Activated T-cell treated with anti-CD3 and anti-CD28 coated beads for 24 hours (primary cell): ENCODE measurements around the gene ACOT4.
A peak's percentile ranks its signal among the peaks of the same experiment; 100 is the strongest.
"Not testable (repeated sequence)": the region's sequence is repeated elsewhere in the genome, so short reads cannot be mapped to it uniquely, and the experiment has no call there.

ENCODE experiments used
- DNase-seq: peaks from one replicate; pipeline ENCODE4 v3.0.0-alpha.2; 2020; ENCODE audit warnings: low read depth

The ACOT4 gene, protein sequence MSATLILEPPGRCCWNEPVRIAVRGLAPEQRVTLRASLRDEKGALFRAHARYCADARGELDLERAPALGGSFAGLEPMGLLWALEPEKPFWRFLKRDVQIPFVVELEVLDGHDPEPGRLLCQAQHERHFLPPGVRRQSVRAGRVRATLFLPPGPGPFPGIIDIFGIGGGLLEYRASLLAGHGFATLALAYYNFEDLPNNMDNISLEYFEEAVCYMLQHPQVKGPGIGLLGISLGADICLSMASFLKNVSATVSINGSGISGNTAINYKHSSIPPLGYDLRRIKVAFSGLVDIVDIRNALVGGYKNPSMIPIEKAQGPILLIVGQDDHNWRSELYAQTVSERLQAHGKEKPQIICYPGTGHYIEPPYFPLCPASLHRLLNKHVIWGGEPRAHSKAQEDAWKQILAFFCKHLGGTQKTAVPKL

GRCh38 chr14:73591690-73592449 is at the start of gene ACOT4:
TSS of gene ACOT4 (plus strand) at chr14:73591873. CDS start at chr14:73591960, 87 bp downstream.
- DNase-seq: peak; percentile 39

- DNase-seq: not testable (repeated sequence)
These were observed 48.7 kb upstream of the ACOT4 start for GRCh38 chr14:73542961-73543360.

DNA sequence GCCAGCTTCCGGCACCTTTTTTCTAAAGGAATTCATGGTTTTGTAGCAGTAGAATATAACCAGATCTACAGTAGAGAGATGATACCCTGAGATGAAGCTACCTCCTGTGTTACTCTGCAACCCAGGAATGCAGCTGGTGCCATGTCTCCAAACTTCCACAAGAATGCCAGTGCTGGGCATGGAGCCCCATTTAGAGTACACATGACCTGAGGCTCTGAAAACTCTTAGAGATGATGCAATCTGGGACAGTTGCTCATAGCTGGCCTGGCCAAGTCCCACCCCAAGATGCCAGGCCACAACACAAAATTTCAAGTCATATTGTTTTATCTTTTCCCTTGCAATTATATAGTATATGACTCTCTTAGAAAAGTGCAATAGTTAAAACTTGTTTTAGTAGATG is 46.3 kb upstream of the ACOT4 start:
- DNase-seq: not testable (repeated sequence)

GRCh38 chr14:73549097-73549496 is 42.6 kb upstream of the ACOT4 start:
- DNase-seq: not testable (repeated sequence)

GRCh38 chr14:73549889-73550524 is 41.7 kb upstream of the ACOT4 start:
- DNase-seq: not testable (repeated sequence)

DNA sequence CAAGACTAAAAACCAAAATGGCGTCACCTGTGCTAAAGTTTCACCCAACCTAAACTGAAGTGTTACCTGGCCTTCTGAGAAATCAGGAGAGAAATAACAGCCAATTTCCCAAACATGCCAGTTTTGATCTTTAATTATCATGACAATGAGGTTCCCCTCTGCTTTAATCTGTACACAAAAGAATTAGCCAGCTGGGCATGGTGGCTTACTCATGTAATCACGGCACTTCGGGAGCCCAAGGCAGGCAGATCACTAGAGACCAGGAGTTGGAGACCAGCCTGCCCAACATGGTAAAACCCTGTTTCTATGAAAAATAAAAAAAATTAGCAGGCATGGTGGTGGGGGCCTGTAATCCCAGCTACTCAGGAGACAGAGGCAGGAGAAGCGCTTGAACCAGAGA is 37.8 kb upstream of the ACOT4 start:
- DNase-seq: no peak

DNA sequence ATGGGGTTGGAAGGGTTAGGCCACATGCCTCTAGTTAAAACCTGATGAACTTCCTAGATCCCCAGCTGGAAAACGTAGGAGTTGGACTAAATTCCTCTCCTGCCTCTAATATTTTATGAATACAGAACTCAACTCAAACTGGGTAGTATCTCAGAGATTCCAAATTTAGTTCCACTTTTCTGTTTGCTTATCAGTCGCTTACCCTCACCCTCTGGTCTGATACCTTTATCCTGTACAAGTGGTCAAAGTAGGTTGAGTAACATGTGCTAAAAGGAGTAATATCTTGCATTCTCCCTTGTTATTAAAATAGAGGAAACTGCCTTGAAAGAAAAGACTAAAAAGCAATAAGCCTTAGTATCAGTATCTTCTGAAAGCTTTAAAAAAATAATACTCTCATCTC is 34.5 kb upstream of the ACOT4 start:
- not testable (repeated sequence) for DNase-seq

DNA sequence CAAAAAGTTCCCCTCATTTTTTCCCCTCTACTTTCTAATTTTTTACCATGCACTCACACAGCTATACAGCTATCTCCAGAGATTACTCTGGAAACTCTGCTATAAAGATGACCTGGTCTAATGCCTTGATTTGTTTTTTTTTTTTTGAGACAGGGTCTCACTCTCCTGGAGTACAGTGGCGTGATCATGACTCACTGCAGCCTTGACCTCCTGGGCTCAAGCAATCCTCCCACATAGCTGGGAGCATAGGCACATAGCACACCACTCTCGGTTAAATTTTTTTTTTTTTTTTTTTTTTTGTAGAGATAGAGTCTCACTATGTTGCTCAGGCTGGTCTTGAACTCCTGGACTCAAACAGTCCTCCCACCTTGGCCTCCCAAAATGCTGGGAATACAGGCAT is 33.4 kb upstream of the ACOT4 start:
- not testable (repeated sequence) for DNase-seq

DNA sequence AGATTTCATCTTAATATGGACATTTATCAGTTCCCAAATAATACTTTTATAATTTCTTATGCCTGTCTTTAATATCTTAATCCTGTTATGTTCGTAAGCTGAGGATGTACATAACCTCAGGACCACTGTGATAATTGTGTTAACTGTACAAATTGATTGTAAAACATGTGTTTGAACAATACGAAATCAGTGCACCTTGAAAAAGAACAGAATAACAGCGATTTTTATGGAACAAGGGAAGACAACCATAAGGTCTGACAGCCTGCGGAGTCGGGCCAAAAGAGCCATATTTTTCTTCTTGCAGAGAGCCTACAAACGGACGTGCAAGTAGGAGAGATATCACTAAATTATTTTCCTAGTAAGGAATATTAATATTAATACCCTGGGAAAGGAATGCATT is 29.4 kb upstream of the ACOT4 start:
- DNase-seq: not testable (repeated sequence)

GRCh38 chr14:73562696-73563095 is 29.0 kb upstream of the ACOT4 start:
- not testable (repeated sequence) for DNase-seq

GRCh38 chr14:73566431-73566830 is 25.2 kb upstream of the ACOT4 start:
- DNase-seq: not testable (repeated sequence)

DNA sequence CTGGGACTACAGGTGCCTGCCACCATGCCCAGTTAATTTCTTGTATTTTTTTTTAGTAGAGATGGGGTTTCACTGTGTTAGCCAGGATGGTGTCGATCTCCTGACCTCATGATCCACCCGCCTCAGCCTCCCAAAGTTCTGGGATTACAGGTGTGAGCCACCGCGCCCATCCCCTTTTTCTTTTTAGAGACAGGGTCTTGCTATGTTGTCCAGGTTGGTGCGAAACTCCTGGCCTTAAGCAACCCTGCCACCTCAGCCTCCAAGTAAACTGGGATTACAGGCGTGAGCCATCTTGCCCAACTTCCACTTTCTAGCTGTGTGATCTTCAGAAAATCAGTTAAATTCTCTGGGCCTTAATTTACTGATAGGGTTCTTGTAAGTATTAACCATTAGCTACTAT is 24.7 kb upstream of the ACOT4 start:
- DNase-seq: not testable (repeated sequence)

- no peak for DNase-seq
These were observed 24.3 kb upstream of the ACOT4 start for GRCh38 chr14:73567358-73567757.

GRCh38 chr14:73567951-73568885 is 23.5 kb upstream of the ACOT4 start:
- DNase-seq: no peak

DNA sequence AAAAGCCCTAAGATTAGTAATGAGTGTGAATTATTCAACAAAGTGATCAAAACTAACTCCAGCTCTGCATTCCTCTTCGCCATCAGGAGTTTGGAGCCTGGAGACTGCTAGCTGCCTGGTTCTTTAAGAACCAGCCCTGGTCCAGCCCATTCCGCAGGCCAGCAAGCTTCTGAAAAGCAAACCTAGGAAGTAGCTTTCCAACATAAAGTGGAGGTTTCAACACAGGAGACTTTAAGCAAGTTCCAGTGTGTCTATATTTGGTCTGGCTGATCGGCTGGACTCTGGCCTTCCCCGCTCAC is 22.8 kb upstream of the ACOT4 start:
- DNase-seq: not testable (repeated sequence)

- peak; percentile 77 for DNase-seq
These were observed 22.3 kb upstream of the ACOT4 start, which contains the start of gene ACOT2 for GRCh38 chr14:73569185-73569958. TSS of gene ACOT2 (plus strand) at chr14:73569213. CDS start at chr14:73569241, 28 bp downstream.

- DNase-seq: peak; percentile 53
These were observed 20.8 kb upstream of the ACOT4 start for GRCh38 chr14:73570913-73571312.

DNA sequence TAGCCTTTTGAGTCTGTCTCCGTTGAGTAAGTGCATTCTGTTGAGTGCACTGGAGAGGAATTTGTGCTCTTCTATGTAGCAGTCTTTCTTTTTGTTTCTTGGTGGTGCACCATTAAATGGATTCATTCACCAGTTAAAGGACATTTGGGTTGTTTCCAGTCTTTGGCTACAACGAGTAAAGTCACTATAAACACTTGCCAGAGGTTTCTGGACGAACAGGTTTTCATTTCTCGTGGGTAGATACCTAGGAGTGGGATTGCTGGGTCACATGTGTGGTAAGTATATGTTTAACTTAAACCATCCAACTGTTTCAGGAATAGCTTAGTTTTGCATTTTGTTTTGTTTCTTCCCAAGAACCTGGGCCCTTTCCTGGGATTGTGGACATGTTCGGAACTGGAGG is 18.6 kb upstream of the ACOT4 start:
- DNase-seq: not testable (repeated sequence)

- DNase-seq: not testable (repeated sequence)
These were observed 17.9 kb upstream of the ACOT4 start for GRCh38 chr14:73573740-73574139.

GRCh38 chr14:73574251-73574650 is 17.4 kb upstream of the ACOT4 start:
- DNase-seq: not testable (repeated sequence)

DNA sequence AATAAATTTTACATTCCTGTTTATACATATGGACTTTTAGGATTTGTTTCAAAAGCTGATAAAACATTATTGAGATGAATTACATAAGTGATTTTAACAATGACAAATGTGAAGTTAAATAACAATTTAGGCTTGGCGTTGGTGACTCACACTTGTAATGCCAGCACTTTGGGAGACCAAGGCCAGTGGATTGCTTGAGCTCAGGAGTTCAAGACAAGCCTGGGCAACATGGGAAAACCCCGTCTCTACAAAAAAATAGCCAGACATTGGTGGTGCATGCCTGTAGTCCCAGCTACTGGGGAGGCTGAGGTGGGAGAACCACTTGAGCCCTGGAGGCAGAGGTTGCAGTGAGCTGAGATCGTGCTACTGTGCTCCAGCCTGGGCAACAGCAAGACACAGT is 15.3 kb upstream of the ACOT4 start:
- no peak for DNase-seq
